Inflammatory macrophage treated with lipopolysaccharide for 1 hour (primary cell): Measurements from ENCODE around the gene ZNF816.
"Not testable (repeated sequence)": the region's sequence is repeated elsewhere in the genome, so short reads cannot be mapped to it uniquely, and the experiment has no call there.

ENCODE experiments used
- DNase-seq, 2 donors: peaks; one replicate each; pipeline ENCODE4 v3.0.0-alpha.2; 2020 to 2022

ZNF816 gene

DNA sequence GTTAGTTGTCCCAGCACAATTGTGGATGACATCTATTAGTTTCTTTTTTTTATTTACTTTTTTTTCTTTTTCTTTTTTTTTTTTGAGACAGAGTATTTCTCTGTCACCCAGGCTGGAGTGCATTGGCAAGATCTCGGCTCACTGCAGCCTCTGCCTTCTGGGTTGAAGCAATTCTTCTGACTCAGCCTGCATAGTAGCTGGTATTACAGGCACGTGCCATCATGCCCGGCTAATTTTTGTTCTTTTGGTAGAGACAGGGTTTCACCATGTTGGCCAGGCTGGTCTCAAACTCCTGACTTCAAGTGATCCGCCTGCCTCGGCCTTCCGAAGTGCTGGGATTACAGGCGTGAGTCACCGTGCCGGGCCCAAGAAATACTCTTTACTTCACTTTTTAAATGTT lies 38.0 kb downstream of the ZNF816 start:
- peak in 1 of 2 donors; percentile 19 for DNase-seq

GRCh38 chr19:52923778-52924593 lies 38.7 kb downstream of the ZNF816 start:
- DNase-seq = peak; percentile 86 to 94

GRCh38 chr19:52922841-52923777 lies 39.6 kb downstream of the ZNF816 start, which contains the start of gene ZNF888:
ZNF888 (minus strand) TSS chr19:52923428; CDS start chr19:52917873, 5,555 bp downstream.
- peak; percentile 83 to 95 for DNase-seq

DNA sequence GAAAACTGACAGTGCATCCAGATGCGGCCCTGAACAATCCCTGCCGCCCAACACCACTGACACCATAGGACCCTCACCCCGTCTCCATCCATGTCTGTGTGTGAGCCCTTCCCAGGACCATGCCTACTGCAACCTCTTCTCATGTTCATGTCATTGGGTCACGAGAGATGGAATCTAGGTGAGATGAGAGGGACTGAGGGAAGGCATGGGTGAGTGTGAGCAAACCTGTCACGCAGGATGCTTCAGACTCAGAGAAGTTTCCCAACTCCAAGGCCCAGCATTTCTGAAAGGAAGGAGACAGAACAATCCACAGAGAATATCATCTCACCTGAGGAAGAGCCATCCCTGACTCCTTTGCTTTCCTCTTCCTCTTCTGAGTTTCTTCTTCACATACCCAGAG lies 45.1 kb downstream of the ZNF816 start:
- no peak for DNase-seq

- no peak for DNase-seq
Observed at GRCh38 chr19:52910648-52911047, 52.0 kb downstream of the ZNF816 start.

GRCh38 chr19:52904052-52904780 lies 58.5 kb downstream of the ZNF816 start:
- DNase-seq = not testable (repeated sequence)

DNA sequence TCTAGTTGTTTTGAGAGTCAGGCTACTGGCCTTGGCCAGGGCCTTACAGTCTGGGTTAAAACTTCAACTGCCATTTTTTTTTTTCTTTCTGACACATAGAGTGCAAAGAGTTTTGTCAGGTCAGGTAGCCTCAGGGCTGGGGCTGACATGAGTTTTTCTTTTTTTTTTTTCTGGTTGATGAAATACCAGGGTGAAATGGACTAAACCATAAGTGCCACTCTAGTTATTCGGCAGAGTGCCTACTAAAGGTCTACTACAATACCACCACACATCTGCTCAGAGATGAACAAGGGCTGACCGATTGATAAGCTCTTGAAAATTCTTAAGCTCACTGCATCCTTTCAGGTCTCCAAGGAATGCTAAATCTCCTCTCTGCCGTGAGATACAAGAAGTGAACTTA lies 60.8 kb downstream of the ZNF816 start:
- no peak for DNase-seq
